Thyroid gland (tissue), 4 donors: ENCODE results near the gene SAAL1.

Experiments used
- CTCF ChIP-seq, 6 experiments: fragments of 200-600 bp in 3 of 6; fragments of 450-650 bp in 3 of 6; sonication (generic) in 3 of 6; IDR thresholded peaks; one replicate each; pipeline ENCODE4 v1.5.1; 2016 to 2019; ENCODE audit warnings: antibody characterized with exemption in 6 of 6, mild to moderate bottlenecking in 2 of 6, inconsistent platforms in 1 of 6, moderate library complexity in 1 of 6
- POLR2A ChIP-seq, 2 donors: fragments of 450-650 bp; IDR thresholded peaks; one replicate each; pipeline ENCODE4 v1.6.1; 2017; ENCODE audit warnings: antibody characterized with exemption in 2 of 2, mild to moderate bottlenecking in 2 of 2, moderate library complexity in 1 of 2

GRCh38 chr11:18067372-18067771 lies 38.5 kb downstream of the SAAL1 start:
- no peak for TF ChIP-seq POLR2A (IDR thresholded peaks at IDR 0.05)
- no peak for TF ChIP-seq CTCF (IDR thresholded peaks at IDR 0.05)
